GM03348 (cell line): ENCODE data around the gene ATP2C1.
"Not testable (repeated sequence)": the region's sequence is repeated elsewhere in the genome, so short reads cannot be mapped to it uniquely, and the experiment has no call there.

Source experiments
- DNase-seq: peaks from one replicate; pipeline ENCODE4 v3.0.0; 2012; ENCODE audit warnings: low spot score

The ATP2C1 gene

GRCh38 chr3:130981469-130981868 is 87.6 kb downstream of the ATP2C1 start:
- DNase-seq: no peak

- DNase-seq: no peak
Measured at GRCh38 chr3:130990282-130990681, 96.4 kb downstream of the ATP2C1 start.

GRCh38 chr3:130991126-130991525 is 97.2 kb downstream of the ATP2C1 start:
- DNase-seq: no peak

- DNase-seq: no peak
Measured at GRCh38 chr3:130992344-130992743, 98.5 kb downstream of the ATP2C1 start.

- DNase-seq: no peak
Measured at GRCh38 chr3:130997289-130997688, 103.4 kb downstream of the ATP2C1 start.

GRCh38 chr3:131001071-131001470 is 107.2 kb downstream of the ATP2C1 start:
- no peak for DNase-seq

GRCh38 chr3:131004603-131005002 is 110.7 kb downstream of the ATP2C1 start:
- DNase-seq: no peak

- no peak for DNase-seq
Measured at GRCh38 chr3:131007256-131007655, 113.4 kb downstream of the ATP2C1 start.

GRCh38 chr3:131007782-131008181 is 113.9 kb downstream of the ATP2C1 start:
- DNase-seq: no peak

GRCh38 chr3:131008326-131008725 is 114.4 kb downstream of the ATP2C1 start:
- DNase-seq: no peak

- DNase-seq: no peak
Measured at GRCh38 chr3:131009698-131010097, 115.8 kb downstream of the ATP2C1 start.

GRCh38 chr3:131018970-131019369 is 125.1 kb downstream of the ATP2C1 start:
- no peak for DNase-seq

- no peak for DNase-seq
Measured at GRCh38 chr3:131020122-131020693, 126.3 kb downstream of the ATP2C1 start.

- DNase-seq: no peak
Measured at GRCh38 chr3:131025539-131025938, 131.7 kb downstream of the ATP2C1 start.

GRCh38 chr3:131026321-131027151 is 132.7 kb downstream of the ATP2C1 start, which contains the start of the genes ASTE1 and NEK11:
Gene ASTE1 (minus strand): TSS chr3:131026825. CDS start chr3:131025306, 1,519 bp downstream.
Gene NEK11 (plus strand): TSS chr3:131026877. CDS start chr3:131029709, 2,832 bp downstream.
- DNase-seq: peak; percentile 95

- DNase-seq: no peak
Measured at GRCh38 chr3:131028844-131029243, 135.0 kb downstream of the ATP2C1 start.

- peak; percentile 35 for DNase-seq
Measured at GRCh38 chr3:131031660-131032059, 137.8 kb downstream of the ATP2C1 start.

- DNase-seq: peak; percentile 42
Measured at GRCh38 chr3:131033480-131034080, 139.7 kb downstream of the ATP2C1 start.

- DNase-seq: peak; percentile 60
Measured at GRCh38 chr3:131036200-131036816, 142.4 kb downstream of the ATP2C1 start.

GRCh38 chr3:131036986-131037385 is 143.1 kb downstream of the ATP2C1 start:
- no peak for DNase-seq

GRCh38 chr3:131038326-131038725 is 144.4 kb downstream of the ATP2C1 start:
- no peak for DNase-seq

GRCh38 chr3:131042271-131042985 is 148.5 kb downstream of the ATP2C1 start:
- not testable (repeated sequence) for DNase-seq
